Vagina (tissue), 2 donors: Measurements from ENCODE around the gene ATP6V1C2. TPM values are rescaled to one million over a fixed set of nuclear protein-coding genes. Genes with fewer than 3 reads are reported as not detected.

ENCODE experiments used
- DNase-seq, 2 donors: peaks; one replicate each; pipeline ENCODE4 v3.0.0-alpha.2; 2017; ENCODE audit errors: extremely low spot score in 2 of 2
- H3K27ac ChIP-seq: fragments of 200-600 bp; sonication (generic); one replicate; pipeline ENCODE4 v1.5.1; 2019
- H3K27me3 ChIP-seq: fragments of 200-600 bp; sonication (generic); one replicate; pipeline ENCODE4 v1.5.1; 2019
- H3K36me3 ChIP-seq, 2 donors: fragments of 200-600 bp; sonication (generic); one replicate each; pipeline ENCODE4 v1.5.1; 2017 to 2019
- H3K4me1 ChIP-seq: fragments of 200-600 bp; sonication (generic); one replicate; pipeline ENCODE4 v1.5.1; 2019
- H3K4me3 ChIP-seq, 2 donors: fragments of 200-600 bp; sonication (generic); 1 replicate in 1 of 2; 2 replicates in 1 of 2; pipeline ENCODE4 v1.5.1; 2016 to 2019
- H3K9me3 ChIP-seq: fragments of 200-600 bp; sonication (generic); one replicate; pipeline ENCODE4 v1.5.1; 2019
- CTCF ChIP-seq, 3 experiments: fragments of 450-650 bp in 2 of 3; fragments of 200-600 bp in 1 of 3; sonication (generic) in 1 of 3; IDR thresholded peaks; one replicate each; pipeline ENCODE4 v1.5.1; 2017 to 2019; ENCODE audit warnings: antibody characterized with exemption in 3 of 3, mild to moderate bottlenecking in 2 of 3, moderate library complexity in 2 of 3
- POLR2A ChIP-seq, 2 donors: fragments of 450-650 bp; IDR thresholded peaks; one replicate each; pipeline ENCODE4 v1.6.1; 2017; ENCODE audit warnings: antibody characterized with exemption in 2 of 2, mild to moderate bottlenecking in 2 of 2, moderate library complexity in 2 of 2
- POLR2AphosphoS5 ChIP-seq, 2 donors: sonication (generic); formaldehyde crosslinking; IDR thresholded peaks; one replicate each; pipeline ENCODE4 v1.9.0; 2017; ENCODE audit warnings: antibody characterized with exemption in 2 of 2, mild to moderate bottlenecking in 2 of 2, low read depth in 1 of 2; ENCODE audit not compliant: insufficient read depth in 1 of 2
- intact Hi-C: fragments of 100-400 bp; cut with DNase I; formaldehyde crosslinking; loops from one replicate; pipeline ENCODE4 v1.15.1; 2023
- total RNA-seq: library from RNA; depleted of rRNA; stranded (reverse); fragments of >200 nt; gene quantifications from one replicate; pipeline ENCODE4 v1.2.3, GENCODE V29; 2016

The ATP6V1C2 gene
- total RNA-seq, 1 donor from 2014 or later, result 134 TPM

GRCh38 chr2:10686176-10686730, 35.2 kb upstream of the ATP6V1C2 start:
- Histone ChIP-seq H3K27me3 (no peaks in the 10 kb centered on the region), H3K27ac (no peak overlapping the region), H3K36me3 (peaks cover 0 to 14% of the 10 kb centered on the region in 2 donors), H3K4me1 (peaks cover 31% of the 10 kb centered on the region), H3K9me3 (no peaks in the 10 kb centered on the region), H3K4me3 (no peak overlapping the region)
- TF ChIP-seq POLR2A (IDR thresholded peaks at IDR 0.05) (no peak), CTCF (IDR thresholded peaks at IDR 0.05) (no peak), POLR2AphosphoS5 (IDR thresholded peaks at IDR 0.05; ENCODE audit: insufficient read depth in 1 of 2, low read depth in 1 of 2) (no peak)
- no peak for DNase-seq
- intact Hi-C loops, result no loop called here

DNA sequence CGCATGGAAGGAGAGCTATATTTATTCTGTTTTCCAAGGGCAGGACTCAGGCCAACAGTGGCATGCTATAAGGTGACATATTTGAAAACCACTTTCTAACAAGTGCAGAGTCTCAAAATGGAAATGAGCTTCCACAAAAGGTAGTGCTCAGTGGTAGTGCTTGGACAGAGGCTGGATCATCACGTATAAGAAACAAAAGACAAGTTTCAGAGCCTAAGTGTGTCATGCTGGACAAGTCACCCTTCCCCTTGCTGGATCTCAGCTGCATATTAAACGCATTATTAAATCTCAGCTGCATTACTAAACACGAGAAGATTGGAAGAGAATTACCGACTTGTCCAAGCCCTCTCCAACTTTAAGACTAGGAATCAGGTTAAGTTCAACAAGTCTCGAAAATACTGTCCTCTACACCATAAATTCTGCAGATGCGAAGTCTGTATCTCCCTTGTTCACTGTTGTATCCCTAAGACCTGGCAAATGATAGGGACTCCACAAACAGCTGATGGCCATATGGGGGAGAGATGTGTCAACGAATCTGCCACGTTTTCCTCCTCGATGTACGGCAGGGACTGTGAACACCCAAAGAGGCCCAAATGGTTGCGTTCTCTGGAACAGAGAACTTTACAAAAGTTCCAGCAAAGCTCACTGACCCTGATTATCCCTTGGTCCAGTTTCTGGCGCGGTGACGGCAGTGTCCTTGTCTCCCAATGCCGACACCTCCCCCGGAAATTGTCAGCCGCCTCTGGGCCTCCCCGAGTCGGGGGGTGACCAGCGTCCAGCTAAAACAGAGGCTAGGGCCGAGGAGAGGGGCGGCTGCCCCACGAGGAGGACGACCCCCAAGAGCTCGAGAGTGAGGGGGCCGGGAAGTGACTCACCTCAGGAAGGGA, 32.3 kb upstream of the ATP6V1C2 start:
- intact Hi-C loops, result no loop called here
- H3K27ac ChIP-seq, result peak overlapping the region; percentile 87
- TF ChIP-seq POLR2A (IDR thresholded peaks at IDR 0.05), result no peak
- TF ChIP-seq CTCF (IDR thresholded peaks at IDR 0.05), result no peak
- TF ChIP-seq POLR2AphosphoS5 (IDR thresholded peaks at IDR 0.05; ENCODE audit: insufficient read depth in 1 of 2, low read depth in 1 of 2), result no peak
- H3K27me3 ChIP-seq, result no peaks in the 10 kb centered on the region
- peak overlapping the region; percentile 77 to 91 for H3K4me3 ChIP-seq
- H3K4me1 ChIP-seq, result peaks cover 31% of the 10 kb centered on the region
- DNase-seq, result no peak
- no peaks in the 10 kb centered on the region for H3K9me3 ChIP-seq
- H3K36me3 ChIP-seq, result peaks cover 0 to 1% of the 10 kb centered on the region in 2 donors

GRCh38 chr2:10691521-10691920, 29.9 kb upstream of the ATP6V1C2 start:
- Histone ChIP-seq H3K9me3 (no peaks in the 10 kb centered on the region), H3K4me3 (no peak overlapping the region), H3K27ac (no peak overlapping the region), H3K4me1 (peaks cover 31% of the 10 kb centered on the region), H3K27me3 (no peaks in the 10 kb centered on the region), H3K36me3 (no peaks in the 10 kb centered on the region)
- no peak for TF ChIP-seq POLR2AphosphoS5 (IDR thresholded peaks at IDR 0.05; ENCODE audit: insufficient read depth in 1 of 2, low read depth in 1 of 2)
- no peak for TF ChIP-seq POLR2A (IDR thresholded peaks at IDR 0.05)
- TF ChIP-seq CTCF (IDR thresholded peaks at IDR 0.05), result no peak
- intact Hi-C loops, result no loop called here
- DNase-seq, result no peak

GRCh38 chr2:10700078-10700803, 21.2 kb upstream of the ATP6V1C2 start:
- Histone ChIP-seq H3K4me3 (no peak overlapping the region), H3K27ac (no peak overlapping the region), H3K4me1 (no peaks in the 10 kb centered on the region), H3K36me3 (no peaks in the 10 kb centered on the region), H3K27me3 (no peaks in the 10 kb centered on the region), H3K9me3 (no peaks in the 10 kb centered on the region)
- intact Hi-C loops, result no loop called here
- TF ChIP-seq CTCF (IDR thresholded peaks at IDR 0.05) (no peak), POLR2AphosphoS5 (IDR thresholded peaks at IDR 0.05; ENCODE audit: insufficient read depth in 1 of 2, low read depth in 1 of 2) (no peak), POLR2A (IDR thresholded peaks at IDR 0.05) (no peak)
- DNase-seq, result no peak
